Suprapubic skin (tissue), 4 donors: ENCODE measurements around the gene SOS2. TPM values are rescaled to one million over a fixed set of nuclear protein-coding genes. Genes with fewer than 3 reads are reported as not detected.

ENCODE experiments used
- DNase-seq, 2 donors: peaks; one replicate each; pipeline ENCODE4 v3.0.0-alpha.2; 2019; ENCODE audit warnings: low spot score in 2 of 2
- H3K27ac ChIP-seq: fragments of 200-600 bp; sonication (generic); one replicate; pipeline ENCODE4 v1.5.1; 2019
- H3K27me3 ChIP-seq: fragments of 200-600 bp; sonication (generic); one replicate; pipeline ENCODE4 v1.5.1; 2019
- H3K36me3 ChIP-seq: fragments of 200-600 bp; sonication (generic); one replicate; pipeline ENCODE4 v1.5.1; 2019
- H3K4me1 ChIP-seq: fragments of 200-600 bp; sonication (generic); one replicate; pipeline ENCODE4 v1.5.1; 2019
- H3K4me3 ChIP-seq: fragments of 200-600 bp; sonication (generic); one replicate; pipeline ENCODE4 v1.5.1; 2019; ENCODE audit warnings: mild to moderate bottlenecking
- H3K9me3 ChIP-seq: fragments of 200-600 bp; sonication (generic); one replicate; pipeline ENCODE4 v1.5.1; 2019
- CTCF ChIP-seq, 2 donors: fragments of 200-600 bp in 1 of 2; fragments of 450-650 bp in 1 of 2; sonication (generic) in 1 of 2; IDR thresholded peaks; one replicate each; pipeline ENCODE4 v1.5.1; 2016 to 2019; ENCODE audit warnings: antibody characterized with exemption in 2 of 2, mild to moderate bottlenecking in 1 of 2, moderate library complexity in 1 of 2
- EP300 ChIP-seq: sonication (generic); formaldehyde crosslinking; IDR thresholded peaks from one replicate; pipeline ENCODE4 v1.6.1; 2017; ENCODE audit warnings: antibody characterized with exemption
- POLR2A ChIP-seq, 2 donors: fragments of 450-650 bp; IDR thresholded peaks; one replicate each; pipeline ENCODE4 v1.6.1; 2017; ENCODE audit warnings: antibody characterized with exemption in 2 of 2, mild to moderate bottlenecking in 2 of 2, moderate library complexity in 2 of 2
- POLR2AphosphoS5 ChIP-seq, 3 donors: sonication (generic); formaldehyde crosslinking; IDR thresholded peaks; one replicate each; pipeline ENCODE4 v1.6.1; 2017; ENCODE audit warnings: antibody characterized with exemption in 3 of 3
- WGBS: methylation state at CpG from one replicate; pipeline ENCODE4 v1.1.5; 2018; 5-methylcytosine and 5-hydroxymethylcytosine counted together
- total RNA-seq, 4 donors: library from RNA; depleted of rRNA; stranded (reverse); fragments of >200 nt; gene quantifications; one replicate each; pipeline ENCODE4 v1.1.0, GENCODE V29; 2016

SOS2 gene
- total RNA-seq, 4 donors from 2014 or later = 22.5 to 40.8 (median 30.4) TPM

DNA sequence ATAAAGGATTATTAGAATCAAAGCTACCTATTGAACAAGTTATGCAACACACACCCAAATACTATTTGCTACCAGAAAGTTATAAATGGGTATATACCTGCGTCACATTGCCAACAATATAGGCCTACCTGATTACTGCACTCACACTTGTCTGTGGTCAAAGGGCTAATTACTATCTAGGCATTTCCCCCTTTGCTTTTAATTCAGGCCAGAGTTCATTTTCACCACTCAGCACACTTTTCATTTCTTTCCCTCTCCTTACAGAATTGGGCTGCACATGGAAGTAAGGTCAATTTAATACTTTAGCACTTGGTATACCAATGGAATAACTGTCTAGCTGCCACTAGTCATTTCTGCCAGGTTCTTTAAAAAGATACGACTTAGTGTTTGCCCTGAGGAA is 1.7 kb downstream of the SOS2 start:
- Histone ChIP-seq H3K4me1 (peaks cover 52% of the 10 kb centered on the region), H3K27me3 (no peaks in the 10 kb centered on the region), H3K36me3 (no peaks in the 10 kb centered on the region), H3K9me3 (no peaks in the 10 kb centered on the region), H3K27ac (peak overlapping the region; percentile 96), H3K4me3 (peak overlapping the region; percentile 72)
- no peak for DNase-seq
- TF ChIP-seq EP300 (no peak), CTCF (IDR thresholded peaks at IDR 0.05) (no peak)
- 27% methylated on average over 2 of the region's 2 CpGs for WGBS

GRCh38 chr14:50228313-50228712 is 3.1 kb downstream of the SOS2 start:
- no peak overlapping the region for H3K4me3 ChIP-seq
- no peak overlapping the region for H3K27ac ChIP-seq
- H3K27me3 ChIP-seq = no peaks in the 10 kb centered on the region
- peaks cover 56% of the 10 kb centered on the region for H3K4me1 ChIP-seq
- no peak for DNase-seq
- TF ChIP-seq POLR2A (IDR thresholded peaks at IDR 0.05) (no peak), CTCF (IDR thresholded peaks at IDR 0.05) (no peak)
- no peaks in the 10 kb centered on the region for H3K9me3 ChIP-seq
- H3K36me3 ChIP-seq = no peaks in the 10 kb centered on the region
- 97% methylated on average over 2 of the region's 2 CpGs for WGBS

DNA sequence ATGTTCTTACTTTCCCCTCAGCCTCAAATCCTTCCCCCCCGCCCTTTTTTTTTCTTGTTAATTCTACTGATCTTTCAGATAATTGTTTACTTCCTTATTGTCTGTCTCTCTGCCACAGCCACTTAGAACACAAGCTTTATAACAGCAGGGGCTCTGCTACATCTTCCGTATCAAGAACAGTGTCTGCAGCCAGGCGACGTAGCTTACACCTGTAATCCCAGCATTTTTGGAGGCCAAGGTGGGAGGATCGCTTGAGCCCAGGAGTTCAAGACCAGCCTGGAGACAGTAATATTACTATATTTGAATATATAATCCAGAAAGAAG is 5.4 kb downstream of the SOS2 start:
- no peak for TF ChIP-seq POLR2A (IDR thresholded peaks at IDR 0.05)
- TF ChIP-seq EP300 = no peak
- no peak for TF ChIP-seq POLR2AphosphoS5 (IDR thresholded peaks at IDR 0.05)
- no peak for TF ChIP-seq CTCF (IDR thresholded peaks at IDR 0.05)
- Histone ChIP-seq H3K27me3 (no peaks in the 10 kb centered on the region), H3K4me1 (peaks cover 50% of the 10 kb centered on the region), H3K9me3 (no peaks in the 10 kb centered on the region), H3K4me3 (no peak overlapping the region), H3K36me3 (no peaks in the 10 kb centered on the region), H3K27ac (peak overlapping the region; percentile 12)
- WGBS = 67% methylated on average over 5 of the region's 5 CpGs
- no peak for DNase-seq

GRCh38 chr14:50225067-50225973 is 6.1 kb downstream of the SOS2 start:
- no peak for TF ChIP-seq CTCF (IDR thresholded peaks at IDR 0.05)
- TF ChIP-seq POLR2AphosphoS5 (IDR thresholded peaks at IDR 0.05) = no peak
- no peak for TF ChIP-seq EP300
- TF ChIP-seq POLR2A (IDR thresholded peaks at IDR 0.05) = no peak
- Histone ChIP-seq H3K4me3 (no peak overlapping the region), H3K9me3 (no peaks in the 10 kb centered on the region), H3K36me3 (no peaks in the 10 kb centered on the region), H3K4me1 (peaks cover 48% of the 10 kb centered on the region), H3K27me3 (no peaks in the 10 kb centered on the region), H3K27ac (peak overlapping the region; percentile 12)
- no peak for DNase-seq
- WGBS = 25% methylated on average over 5 of the region's 5 CpGs

DNA sequence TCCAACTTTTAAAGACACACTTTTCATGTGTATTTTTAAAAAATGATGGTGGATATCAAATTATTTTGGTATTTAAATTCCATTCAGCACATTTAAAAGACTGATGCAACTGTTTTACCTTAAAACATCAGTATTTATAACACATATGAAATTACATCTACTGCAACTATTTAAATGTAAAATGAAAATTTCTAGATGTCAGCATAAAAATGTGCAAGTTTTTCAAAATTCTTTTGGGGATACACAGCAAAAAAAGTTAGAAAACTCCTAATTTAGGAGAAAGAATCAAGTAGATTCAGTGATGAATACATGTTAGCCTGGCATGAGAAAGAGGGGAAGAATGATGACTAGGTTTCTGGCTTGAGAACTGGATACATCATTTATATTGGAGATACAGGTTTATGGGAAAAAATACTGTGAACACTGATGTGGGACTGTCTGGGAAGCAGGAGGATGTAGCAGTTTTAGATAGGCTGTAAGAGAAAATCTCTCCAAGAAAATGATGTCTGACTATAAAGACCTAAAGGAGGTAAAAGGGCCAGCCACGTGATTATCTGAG is 9.2 kb downstream of the SOS2 start:
- Histone ChIP-seq H3K27ac (no peak overlapping the region), H3K4me1 (peaks cover 29% of the 10 kb centered on the region), H3K27me3 (no peaks in the 10 kb centered on the region), H3K36me3 (no peaks in the 10 kb centered on the region), H3K9me3 (no peaks in the 10 kb centered on the region), H3K4me3 (no peak overlapping the region)
- TF ChIP-seq POLR2AphosphoS5 (IDR thresholded peaks at IDR 0.05) (no peak), EP300 (no peak), CTCF (IDR thresholded peaks at IDR 0.05) (no peak), POLR2A (IDR thresholded peaks at IDR 0.05) (no peak)
- WGBS = 76% methylated on average over 1 of the region's 1 CpG
- DNase-seq = no peak
